H1 (cell line): Measurements from ENCODE around the gene CMTM1. TPM values are rescaled to one million over a fixed set of nuclear protein-coding genes. Genes with fewer than 3 reads are reported as not detected.

Source experiments
- BRCA1 ChIP-seq: IDR thresholded peaks from 2 replicates; pipeline ENCODE4 v1.6.1; 2012; ENCODE audit warnings: low read depth, low read length, improper control_type of control experiment
- SIN3A ChIP-seq, 2 experiments: IDR thresholded peaks in 1 of 2; conservative IDR thresholded peaks in 1 of 2; 2 replicates each; pipeline ENCODE4 v1.6.1; 2011 to 2012; ENCODE audit warnings: low read length in 2 of 2, improper control_type of control experiment in 1 of 2, low read depth in 1 of 2, mild to moderate bottlenecking in 1 of 2
- TBP ChIP-seq: IDR thresholded peaks from 2 replicates; pipeline ENCODE4 v1.6.1; 2011; ENCODE audit warnings: low read depth, low read length, improper control_type of control experiment
- polyA plus RNA-seq, 7 experiments: library from polyadenylated mRNA; depleted of rRNA in 3 of 7; stranded (reverse) in 5 of 7; unstranded in 2 of 7; fragments of >200 nt in 5 of 7; fragments of 200-250 nt in 2 of 7; gene quantifications; 1 replicate in 5 of 7; 2 replicates in 1 of 7; 4 replicates in 1 of 7; pipeline versions ENCODE4 v1.2.1 to v1.2.3, GENCODE V29; 2011 to 2013; ENCODE audit warnings: missing spikeins in 2 of 7, mixed read lengths in 2 of 7
- total RNA-seq: library from RNA; stranded (reverse); fragmentation: NEBNext Ultra II Directional; extraction: Animal tissue kit (Norgen Biotek cat#: 25700); gene quantifications from 2 replicates; pipeline ENCODE4 v1.2.1, GENCODE V29; 2021

The CMTM1 gene
- total and polyA plus RNA-seq, 2 of the 8 experiments (the other 6 are each of a cell fraction or from before 2014, with no cell fraction given) = 1.2 to 2.0 TPM

DNA sequence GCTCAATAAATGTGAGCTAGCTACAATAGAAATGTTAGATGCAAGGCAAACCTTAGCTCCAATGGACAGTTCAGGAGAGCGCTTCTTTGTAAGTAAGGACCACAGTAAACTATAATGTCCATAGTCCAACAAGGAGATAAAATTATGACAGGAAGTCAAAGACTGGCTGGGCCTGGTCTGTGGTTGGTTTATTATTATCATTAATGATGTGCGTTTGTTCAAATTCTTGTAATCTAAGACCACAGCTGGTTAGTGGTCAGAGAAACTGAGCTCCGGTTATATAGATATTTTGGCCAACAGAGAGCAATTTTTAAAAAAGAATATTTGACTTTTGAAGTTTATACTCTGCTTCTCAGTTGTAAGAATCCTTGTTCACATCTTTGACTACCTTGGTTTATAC lies 8.3 kb downstream of the CMTM1 start (continued):
- no peak for TF ChIP-seq SIN3A (conservative IDR thresholded peaks at IDR 0.05 in 1 of 2, IDR thresholded peaks at IDR 0.05 in 1 of 2; ENCODE audit: low read depth in 1 of 2, low read length in 2 of 2)
- TF ChIP-seq BRCA1 = no peak
- TF ChIP-seq TBP = no peak
- TF ChIP-seq, all 59 proteins: peak for 0
